ENCODE data around the gene XAB2. TPM values are rescaled to one million over a fixed set of nuclear protein-coding genes. Genes with fewer than 3 reads are reported as not detected.

The XAB2 gene
- polyA plus RNA-seq, 1 experiment = 39.8 TPM

- ChIA-PET CTCF (interaction anchor here (1.2 to 2.8 kb wide), 3 partner anchors 13 to 162 kb away, joined by 3 to 15 read pairs (median 4); partner anchors contain the start of gene TRAPPC5), POLR2A (no interaction called here)
- DNase-seq (ENCODE audit: low read depth) = no peak
- peaks cover under 1% of the 10 kb centered on the region for H3K36me3 ChIP-seq (ENCODE audit: control insufficient read depth, insufficient read depth, low read length)
- no peak for TF ChIP-seq CTCF (IDR thresholded peaks at IDR 0.05; ENCODE audit: insufficient read depth, low read depth, low read length)
- H3K4me3 ChIP-seq (ENCODE audit: low read depth, low read length) = peak overlapping the region; percentile 57
- no peaks in the 10 kb centered on the region for H3K27me3 ChIP-seq (ENCODE audit: control insufficient read depth, insufficient read depth, low read length)
Observed at GRCh38 chr19:7637374-7638256, 8.3 kb upstream of the XAB2 start.

- POLR2A ChIA-PET = no interaction called here
- DNase-seq (ENCODE audit: low read depth) = no peak
- H3K4me3 ChIP-seq (ENCODE audit: low read depth, low read length) = peak within 1 kb of the TSS; percentile 57
Observed at GRCh38 chr19:7636691-7637373, 7.5 kb upstream of the XAB2 start, which contains the start of gene STXBP2. Gene STXBP2 (plus strand): TSS chr19:7637110. CDS start chr19:7637150, 40 bp downstream.

GRCh38 chr19:7636317-7636690 is 7.0 kb upstream of the XAB2 start:
- no peak for DNase-seq (ENCODE audit: low read depth)
- peaks cover 1% of the 10 kb centered on the region; the same call in 1 of the 2 replicates for H3K36me3 ChIP-seq (ENCODE audit: control insufficient read depth, insufficient read depth, low read length)
- H3K27me3 ChIP-seq (ENCODE audit: control insufficient read depth, insufficient read depth, low read length) = no peaks in the 10 kb centered on the region
- CTCF ChIA-PET = no interaction called here
- POLR2A ChIA-PET = no interaction called here
- TF ChIP-seq CTCF (IDR thresholded peaks at IDR 0.05; ENCODE audit: insufficient read depth, low read depth, low read length) = no peak
- H3K4me3 ChIP-seq (ENCODE audit: low read depth, low read length) = peak overlapping the region; percentile 57

More at GRCh38 chr19:7636691-7637373, 7.5 kb upstream of the XAB2 start, which contains the start of gene STXBP2:
- no peak for TF ChIP-seq CTCF (IDR thresholded peaks at IDR 0.05; ENCODE audit: insufficient read depth, low read depth, low read length)
- Histone ChIP-seq H3K36me3 (ENCODE audit: control insufficient read depth, insufficient read depth, low read length) (peaks cover 1% of the 10 kb centered on the region; the same call in 1 of the 2 replicates), H3K27me3 (ENCODE audit: control insufficient read depth, insufficient read depth, low read length) (no peaks in the 10 kb centered on the region)
- CTCF ChIA-PET = interaction anchor here (1.3 to 2.8 kb wide), 2 partner anchors 14 to 163 kb away, joined by 3 to 15 read pairs; no protein-coding TSS in a partner anchor

GRCh38 chr19:7635670-7636069 is 6.3 kb upstream of the XAB2 start:
- no peak for DNase-seq (ENCODE audit: low read depth)
- CTCF ChIA-PET = interaction anchor here (3.5 kb wide), 1 partner anchor 45 kb away, joined by 18 read pairs; the partner anchor contains the start of gene TRAPPC5
- H3K27me3 ChIP-seq (ENCODE audit: control insufficient read depth, insufficient read depth, low read length) = no peaks in the 10 kb centered on the region
- peaks cover 1% of the 10 kb centered on the region; the same call in 1 of the 2 replicates for H3K36me3 ChIP-seq (ENCODE audit: control insufficient read depth, insufficient read depth, low read length)
- no peak overlapping the region for H3K4me3 ChIP-seq (ENCODE audit: low read depth, low read length)
- POLR2A ChIA-PET = no interaction called here
- no peak for TF ChIP-seq CTCF (IDR thresholded peaks at IDR 0.05; ENCODE audit: insufficient read depth, low read depth, low read length)

- TF ChIP-seq CTCF (IDR thresholded peaks at IDR 0.05; ENCODE audit: insufficient read depth, low read depth, low read length) = no peak
- POLR2A ChIA-PET = no interaction called here
- Histone ChIP-seq H3K27me3 (ENCODE audit: control insufficient read depth, insufficient read depth, low read length) (no peaks in the 10 kb centered on the region), H3K4me3 (ENCODE audit: low read depth, low read length) (no peak within 1 kb of the TSS), H3K36me3 (ENCODE audit: control insufficient read depth, insufficient read depth, low read length) (peaks cover 1% of the 10 kb centered on the region; the same call in 1 of the 2 replicates)
- DNase-seq (ENCODE audit: low read depth) = no peak
- CTCF ChIA-PET = interaction anchor here (1.4 to 3.5 kb wide), 2 partner anchors 9 to 47 kb away, joined by 4 to 18 read pairs; partner anchors contain the start of gene TRAPPC5
Observed at GRCh38 chr19:7633698-7634097, 4.4 kb upstream of the XAB2 start, which contains the start of gene PCP2. Gene PCP2 (minus strand): TSS chr19:7633719. CDS start chr19:7633457, 262 bp downstream.
